Measurements from ENCODE around the gene TSHR.

TSHR gene

GRCh38 chr14:81172881-81173280 lies 217.5 kb downstream of the TSHR start:
- no peak for DNase-seq (ENCODE audit: low spot score)

GRCh38 chr14:81176241-81176640 lies 220.8 kb downstream of the TSHR start:
- TF ChIP-seq, protein P1, sequence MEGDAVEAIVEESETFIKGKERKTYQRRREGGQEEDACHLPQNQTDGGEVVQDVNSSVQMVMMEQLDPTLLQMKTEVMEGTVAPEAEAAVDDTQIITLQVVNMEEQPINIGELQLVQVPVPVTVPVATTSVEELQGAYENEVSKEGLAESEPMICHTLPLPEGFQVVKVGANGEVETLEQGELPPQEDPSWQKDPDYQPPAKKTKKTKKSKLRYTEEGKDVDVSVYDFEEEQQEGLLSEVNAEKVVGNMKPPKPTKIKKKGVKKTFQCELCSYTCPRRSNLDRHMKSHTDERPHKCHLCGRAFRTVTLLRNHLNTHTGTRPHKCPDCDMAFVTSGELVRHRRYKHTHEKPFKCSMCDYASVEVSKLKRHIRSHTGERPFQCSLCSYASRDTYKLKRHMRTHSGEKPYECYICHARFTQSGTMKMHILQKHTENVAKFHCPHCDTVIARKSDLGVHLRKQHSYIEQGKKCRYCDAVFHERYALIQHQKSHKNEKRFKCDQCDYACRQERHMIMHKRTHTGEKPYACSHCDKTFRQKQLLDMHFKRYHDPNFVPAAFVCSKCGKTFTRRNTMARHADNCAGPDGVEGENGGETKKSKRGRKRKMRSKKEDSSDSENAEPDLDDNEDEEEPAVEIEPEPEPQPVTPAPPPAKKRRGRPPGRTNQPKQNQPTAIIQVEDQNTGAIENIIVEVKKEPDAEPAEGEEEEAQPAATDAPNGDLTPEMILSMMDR (IDR thresholded peaks at IDR 0.05; ENCODE audit: extremely low read depth, missing control alignments): no peak
- DNase-seq (ENCODE audit: low spot score): no peak

More at GRCh38 chr14:81172881-81173280, 217.5 kb downstream of the TSHR start:
- TF ChIP-seq, protein P1 (IDR thresholded peaks at IDR 0.05; ENCODE audit: extremely low read depth, missing control alignments): no peak

DNA sequence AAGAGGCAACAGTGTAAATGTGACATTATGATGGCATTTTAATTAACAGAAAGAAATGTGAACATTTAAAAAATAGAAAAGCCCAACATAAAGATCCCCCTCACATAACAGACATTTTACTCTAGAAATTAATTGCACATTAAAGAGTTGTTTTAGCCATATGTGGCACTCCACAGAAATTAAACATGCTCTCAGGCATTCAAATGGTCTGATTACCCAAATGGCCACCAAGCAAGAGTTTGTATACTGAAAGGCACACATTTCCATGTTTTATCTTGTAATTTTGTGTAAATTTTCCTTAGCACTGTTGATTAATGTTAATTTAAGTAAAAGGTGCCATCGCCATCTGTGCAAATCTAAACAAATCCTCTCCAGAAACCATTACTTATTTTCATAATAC lies 221.8 kb downstream of the TSHR start:
- TF ChIP-seq, protein P1 (IDR thresholded peaks at IDR 0.05; ENCODE audit: extremely low read depth, missing control alignments): no peak
- DNase-seq (ENCODE audit: low spot score): no peak

DNA sequence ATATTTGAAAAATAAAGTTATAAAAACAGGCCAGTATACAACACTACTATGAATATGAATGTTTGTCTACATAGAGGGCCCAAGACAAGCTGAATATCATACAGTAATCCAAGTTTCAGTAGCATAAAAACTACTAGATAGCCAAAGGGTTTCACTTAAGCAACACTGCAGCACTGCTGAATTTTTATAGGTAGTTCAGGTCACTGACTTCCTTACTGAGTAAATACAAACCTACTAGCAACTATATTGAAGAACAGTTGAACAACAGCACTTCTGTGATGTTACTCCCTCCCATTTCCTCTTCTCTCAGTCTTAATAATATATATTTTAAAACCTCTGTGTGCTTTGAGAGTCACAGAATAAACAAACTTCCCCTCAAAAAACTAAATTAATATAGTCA lies 222.6 kb downstream of the TSHR start:
- DNase-seq (ENCODE audit: low spot score): no peak
- TF ChIP-seq, protein P1 (IDR thresholded peaks at IDR 0.05; ENCODE audit: extremely low read depth, missing control alignments): no peak

DNA sequence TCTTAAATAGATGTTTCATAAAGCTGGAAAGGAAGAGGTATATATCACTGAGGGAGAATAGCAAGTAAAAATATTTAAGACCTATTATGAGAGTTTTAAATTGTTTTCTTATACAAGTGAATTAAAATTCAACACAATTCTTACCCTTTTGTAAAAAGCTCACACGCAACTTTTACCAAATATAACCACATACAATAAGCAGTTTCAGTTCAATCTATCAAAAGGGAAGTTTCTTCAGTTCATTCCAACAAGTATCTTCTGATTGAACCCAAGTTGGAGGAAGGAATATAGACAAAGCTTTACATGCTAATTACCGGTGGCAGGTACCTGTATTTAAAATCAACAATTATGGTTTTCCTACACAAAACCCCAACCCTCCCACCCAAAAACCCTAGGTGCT lies 224.2 kb downstream of the TSHR start:
- DNase-seq (ENCODE audit: low spot score): no peak
- TF ChIP-seq, protein P1 (IDR thresholded peaks at IDR 0.05; ENCODE audit: extremely low read depth, missing control alignments): no peak

GRCh38 chr14:81187832-81188522 lies 232.6 kb downstream of the TSHR start:
- TF ChIP-seq, protein P1 (IDR thresholded peaks at IDR 0.05; ENCODE audit: extremely low read depth, missing control alignments): no peak
- DNase-seq (ENCODE audit: low spot score): no peak

GRCh38 chr14:81192594-81192993 lies 237.2 kb downstream of the TSHR start:
- TF ChIP-seq, protein P1 (IDR thresholded peaks at IDR 0.05; ENCODE audit: extremely low read depth, missing control alignments): no peak
- no peak for DNase-seq (ENCODE audit: low spot score)
